Right atrium auricular region (tissue), 2 donors: ENCODE measurements around the gene SPSB1. TPM values are rescaled to one million over a fixed set of nuclear protein-coding genes. Genes with fewer than 3 reads are reported as not detected.

Experiments used
- DNase-seq: peaks from one replicate; pipeline ENCODE4 v3.0.0-alpha.2; 2019; ENCODE audit warnings: low spot score
- H3K27ac ChIP-seq, 2 donors: fragments of 200-600 bp; sonication (generic); 1 replicate in 1 of 2; 2 replicates in 1 of 2; pipeline ENCODE4 v1.5.1; 2016 to 2019
- H3K27me3 ChIP-seq, 2 donors: fragments of 200-600 bp; sonication (generic); one replicate each; pipeline versions ENCODE4 v1.5.1 to v1.6.0; 2017 to 2019
- H3K36me3 ChIP-seq: fragments of 200-600 bp; sonication (generic); one replicate; pipeline ENCODE4 v1.5.1; 2016
- H3K4me1 ChIP-seq, 2 donors: fragments of 200-600 bp; sonication (generic); one replicate each; pipeline versions ENCODE4 v1.5.1 to v1.6.0; 2017 to 2019
- H3K4me3 ChIP-seq, 2 donors: fragments of 200-600 bp; sonication (generic); 1 replicate in 1 of 2; 2 replicates in 1 of 2; pipeline ENCODE4 v1.5.1; 2017 to 2019; ENCODE audit warnings: mild to moderate bottlenecking in 1 of 2, moderate library complexity in 1 of 2
- H3K9me3 ChIP-seq, 2 donors: fragments of 200-600 bp; sonication (generic); one replicate each; pipeline ENCODE4 v1.5.1; 2019
- total RNA-seq, 2 donors: library from RNA; depleted of rRNA; stranded (reverse); fragments of >200 nt; gene quantifications; one replicate each; pipeline ENCODE4 v1.1.0, GENCODE V29; 2016
- TF ChIP-seq, protein P1 (sequence below), 2 donors: fragments of 200-600 bp; sonication (generic); IDR thresholded peaks; one replicate each; pipeline ENCODE4 v1.5.1; 2019; ENCODE audit warnings: antibody characterized with exemption in 2 of 2

The SPSB1 gene
- total RNA-seq, 2 donors from 2014 or later, result 20.1 to 20.8 TPM

- TF ChIP-seq, protein P1, sequence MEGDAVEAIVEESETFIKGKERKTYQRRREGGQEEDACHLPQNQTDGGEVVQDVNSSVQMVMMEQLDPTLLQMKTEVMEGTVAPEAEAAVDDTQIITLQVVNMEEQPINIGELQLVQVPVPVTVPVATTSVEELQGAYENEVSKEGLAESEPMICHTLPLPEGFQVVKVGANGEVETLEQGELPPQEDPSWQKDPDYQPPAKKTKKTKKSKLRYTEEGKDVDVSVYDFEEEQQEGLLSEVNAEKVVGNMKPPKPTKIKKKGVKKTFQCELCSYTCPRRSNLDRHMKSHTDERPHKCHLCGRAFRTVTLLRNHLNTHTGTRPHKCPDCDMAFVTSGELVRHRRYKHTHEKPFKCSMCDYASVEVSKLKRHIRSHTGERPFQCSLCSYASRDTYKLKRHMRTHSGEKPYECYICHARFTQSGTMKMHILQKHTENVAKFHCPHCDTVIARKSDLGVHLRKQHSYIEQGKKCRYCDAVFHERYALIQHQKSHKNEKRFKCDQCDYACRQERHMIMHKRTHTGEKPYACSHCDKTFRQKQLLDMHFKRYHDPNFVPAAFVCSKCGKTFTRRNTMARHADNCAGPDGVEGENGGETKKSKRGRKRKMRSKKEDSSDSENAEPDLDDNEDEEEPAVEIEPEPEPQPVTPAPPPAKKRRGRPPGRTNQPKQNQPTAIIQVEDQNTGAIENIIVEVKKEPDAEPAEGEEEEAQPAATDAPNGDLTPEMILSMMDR (IDR thresholded peaks at IDR 0.05), result no peak
- no peak overlapping the region for H3K4me3 ChIP-seq
- peak overlapping the region; percentile 82 to 84 for H3K27ac ChIP-seq
- H3K36me3 ChIP-seq, result no peaks in the 10 kb centered on the region
- DNase-seq, result no peak
- H3K4me1 ChIP-seq, result peaks cover 0 to 82% of the 10 kb centered on the region in 2 donors
- H3K9me3 ChIP-seq, result no peaks in the 10 kb centered on the region
- no peaks in the 10 kb centered on the region for H3K27me3 ChIP-seq
These were observed 46.5 kb upstream of the SPSB1 start for GRCh38 chr1:9246215-9246614.

GRCh38 chr1:9246841-9247785, 45.6 kb upstream of the SPSB1 start:
- Histone ChIP-seq H3K4me1 (peaks cover 0 to 82% of the 10 kb centered on the region in 2 donors), H3K9me3 (no peaks in the 10 kb centered on the region), H3K27ac (peak overlapping the region; percentile 82 to 84), H3K4me3 (no peak overlapping the region), H3K27me3 (no peaks in the 10 kb centered on the region), H3K36me3 (no peaks in the 10 kb centered on the region)
- no peak for DNase-seq
- TF ChIP-seq, protein P1 (IDR thresholded peaks at IDR 0.05), result no peak

DNA sequence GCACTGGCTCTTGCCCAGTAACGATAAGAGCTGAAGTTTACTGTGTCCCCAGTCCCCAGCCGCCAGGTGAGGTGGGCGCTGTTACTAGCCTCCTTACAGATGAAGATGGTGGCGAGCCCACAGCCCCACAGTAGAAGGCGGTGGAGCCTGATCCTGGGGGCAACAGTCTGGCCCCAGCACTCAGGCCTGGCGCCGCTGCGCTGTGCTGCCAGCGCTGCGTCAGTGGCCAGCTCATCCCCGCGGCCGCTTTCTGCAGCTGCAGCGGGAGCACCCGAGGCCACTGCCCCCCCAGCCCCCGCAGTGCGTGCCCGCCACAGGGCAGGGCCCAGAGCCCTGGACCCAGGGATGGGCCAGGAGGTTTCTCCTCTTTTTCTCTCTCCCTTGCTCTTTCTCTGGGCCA, 44.8 kb upstream of the SPSB1 start:
- Histone ChIP-seq H3K4me1 (peaks cover 0 to 82% of the 10 kb centered on the region in 2 donors), H3K4me3 (no peak overlapping the region)
- no peak for DNase-seq

DNA sequence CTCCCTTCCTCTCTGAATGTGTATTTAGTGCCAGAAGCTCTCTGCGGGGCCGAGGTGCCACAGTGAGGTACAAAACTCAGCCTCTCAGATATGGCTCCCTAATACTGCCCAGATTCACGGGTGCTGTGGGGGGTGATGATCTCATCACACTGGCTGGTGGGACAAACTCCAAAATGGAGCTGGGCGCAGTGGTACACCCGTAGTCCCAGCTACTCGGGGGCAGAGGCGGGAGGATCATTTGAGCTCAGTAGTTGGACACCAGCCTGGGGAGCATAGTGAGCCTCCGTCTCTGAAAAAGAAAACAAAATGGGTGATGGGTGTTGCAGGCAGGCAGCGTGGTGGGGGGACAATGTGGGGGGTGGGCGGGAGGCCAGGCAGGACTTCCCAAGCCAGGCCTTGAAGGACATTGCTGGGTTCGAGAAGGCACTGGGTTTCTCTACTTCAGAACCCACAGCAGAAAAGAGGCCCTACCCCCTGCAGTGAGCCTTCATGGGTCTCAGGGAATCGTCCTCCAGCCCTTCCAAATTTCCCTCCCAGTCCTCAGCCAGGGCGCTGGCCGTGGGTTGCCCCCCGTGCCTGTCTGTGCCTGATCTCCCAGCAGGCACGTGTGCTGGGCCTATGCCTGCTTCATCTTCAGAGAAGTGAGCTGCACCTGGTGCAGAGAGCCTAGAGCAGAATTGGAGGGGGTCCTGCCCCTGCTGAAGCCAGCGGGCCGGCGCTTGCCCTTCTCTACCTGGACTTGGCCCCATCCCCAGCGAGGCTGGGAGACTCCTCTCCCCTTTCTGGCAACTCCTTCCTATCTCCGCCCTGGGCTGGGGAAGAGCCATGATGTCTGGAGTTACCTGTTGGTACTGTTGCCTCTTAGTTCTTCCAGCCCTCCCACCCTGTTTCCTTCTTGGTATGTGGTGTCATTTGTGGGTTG, 44.1 kb upstream of the SPSB1 start:
- Histone ChIP-seq H3K9me3 (no peaks in the 10 kb centered on the region), H3K4me1 (peaks cover 0 to 82% of the 10 kb centered on the region in 2 donors), H3K27ac (peak overlapping the region; percentile 82 to 84), H3K4me3 (no peak overlapping the region), H3K27me3 (no peaks in the 10 kb centered on the region), H3K36me3 (no peaks in the 10 kb centered on the region)
- TF ChIP-seq, protein P1 (IDR thresholded peaks at IDR 0.05), result no peak
- DNase-seq, result no peak

More for the DNA sequence above, 44.8 kb upstream of the SPSB1 start:
- TF ChIP-seq, protein P1 (IDR thresholded peaks at IDR 0.05), result no peak
- Histone ChIP-seq H3K27ac (peak overlapping the region; percentile 82 to 84), H3K9me3 (no peaks in the 10 kb centered on the region), H3K27me3 (no peaks in the 10 kb centered on the region), H3K36me3 (no peaks in the 10 kb centered on the region)

DNA sequence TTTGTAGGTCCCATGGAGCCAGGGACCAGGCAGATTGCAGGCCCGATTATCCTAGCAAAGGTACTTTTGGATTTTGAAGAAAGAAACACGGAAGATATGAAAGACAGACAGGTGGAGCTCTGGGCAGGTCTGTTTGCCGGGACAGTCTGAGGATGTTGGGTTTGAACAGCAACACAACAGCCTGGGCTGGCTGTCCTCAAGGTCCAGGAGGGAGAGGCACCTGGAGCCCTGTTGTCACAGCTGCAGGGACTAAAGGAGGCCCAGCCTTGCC, 43.5 kb upstream of the SPSB1 start:
- H3K9me3 ChIP-seq, result no peaks in the 10 kb centered on the region
- H3K4me1 ChIP-seq, result peaks cover 0 to 82% of the 10 kb centered on the region in 2 donors
- H3K27ac ChIP-seq, result peak overlapping the region; percentile 82 to 84
- H3K27me3 ChIP-seq, result no peaks in the 10 kb centered on the region
- TF ChIP-seq, protein P1 (IDR thresholded peaks at IDR 0.05), result no peak
- no peak for DNase-seq
- no peak overlapping the region for H3K4me3 ChIP-seq
- H3K36me3 ChIP-seq, result no peaks in the 10 kb centered on the region
